ENCODE data around the gene SSX4B. TPM values are rescaled to one million over a fixed set of nuclear protein-coding genes. Genes with fewer than 3 reads are reported as not detected.

SSX4B gene, protein sequence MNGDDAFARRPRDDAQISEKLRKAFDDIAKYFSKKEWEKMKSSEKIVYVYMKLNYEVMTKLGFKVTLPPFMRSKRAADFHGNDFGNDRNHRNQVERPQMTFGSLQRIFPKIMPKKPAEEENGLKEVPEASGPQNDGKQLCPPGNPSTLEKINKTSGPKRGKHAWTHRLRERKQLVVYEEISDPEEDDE
- total RNA-seq (2022; extraction: Qiagen RNA extraction) = not detected in 5 replicates

DNA sequence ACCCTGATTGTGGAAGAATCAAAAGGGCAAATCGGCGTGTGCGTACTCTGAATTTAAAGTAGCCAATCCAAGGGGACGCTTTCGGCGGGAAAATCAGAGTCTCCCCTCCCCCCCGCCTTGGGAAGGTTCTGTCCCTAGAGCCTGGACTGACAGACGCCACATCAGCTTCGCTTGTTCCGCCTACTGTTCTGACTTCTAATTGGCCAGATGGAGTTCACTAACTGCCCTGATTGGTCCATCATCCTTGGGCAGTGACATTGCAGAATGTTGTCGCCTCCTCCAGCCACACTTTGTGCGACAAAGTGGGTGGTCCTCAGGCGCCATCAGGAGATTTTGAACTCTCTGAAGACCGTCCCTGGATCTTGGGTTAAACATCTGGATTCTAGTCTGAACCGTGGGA lies at the start of gene SSX4B:
SSX4B (minus strand) TSS at position 101 of the 400 bp plus-strand sequence. CDS start 588 bp downstream, outside the sequence.

DNA sequence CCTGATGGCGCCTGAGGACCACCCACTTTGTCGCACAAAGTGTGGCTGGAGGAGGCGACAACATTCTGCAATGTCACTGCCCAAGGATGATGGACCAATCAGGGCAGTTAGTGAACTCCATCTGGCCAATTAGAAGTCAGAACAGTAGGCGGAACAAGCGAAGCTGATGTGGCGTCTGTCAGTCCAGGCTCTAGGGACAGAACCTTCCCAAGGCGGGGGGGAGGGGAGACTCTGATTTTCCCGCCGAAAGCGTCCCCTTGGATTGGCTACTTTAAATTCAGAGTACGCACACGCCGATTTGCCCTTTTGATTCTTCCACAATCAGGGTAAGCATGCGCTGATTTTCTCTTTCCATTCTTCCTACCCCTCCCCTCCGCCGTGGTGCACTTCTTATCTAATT lies 28.5 kb downstream of the SSX4B start, which contains the start of gene SSX4:
SSX4 (plus strand) TSS at position 301 of the 400 bp plus-strand sequence. CDS start 515 bp downstream, outside the sequence.

DNA sequence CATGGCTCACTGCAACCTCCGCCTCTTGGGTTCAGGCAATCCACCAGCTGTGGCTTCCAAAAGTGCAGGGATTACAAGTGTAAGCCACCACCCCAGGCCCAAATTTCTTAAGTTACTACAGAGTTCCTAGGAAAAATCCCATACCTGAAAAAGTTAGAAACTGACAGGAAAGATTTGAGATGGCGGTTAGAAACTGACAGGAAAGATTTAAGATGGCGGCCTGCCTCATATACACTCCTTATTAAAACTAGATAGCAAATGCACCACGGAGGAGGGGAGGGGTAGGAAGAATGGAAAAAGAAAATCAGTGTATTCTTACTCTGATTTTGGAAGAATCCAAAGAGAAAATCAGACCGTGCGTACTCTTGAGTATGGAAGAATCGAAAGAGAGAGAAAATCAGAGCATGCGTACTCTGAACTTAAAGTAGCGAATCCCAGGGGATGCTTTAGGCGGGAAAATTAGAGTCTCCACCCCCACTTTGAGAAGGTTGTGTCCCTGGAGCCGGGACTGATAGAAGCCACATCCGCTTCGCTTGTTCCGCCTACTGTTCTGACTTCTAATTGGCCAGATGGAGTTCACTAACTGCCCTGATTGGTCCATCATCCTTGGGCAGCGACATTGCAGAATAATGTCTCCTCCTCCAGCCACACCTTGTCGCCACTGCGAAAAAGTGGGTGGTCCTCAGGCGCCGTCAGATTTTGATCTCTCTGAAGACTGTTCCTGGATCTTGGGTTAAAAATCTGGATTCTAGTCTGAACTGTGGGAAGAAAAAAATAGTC lies 55.3 kb downstream of the SSX4B start, which contains the start of gene SSX3:
SSX3 (minus strand) TSS at position 389 of the 780 bp plus-strand sequence. CDS start 1,454 bp downstream, outside the sequence.

Other genes with a start within 250 kb of the SSX4B start
- not detected in 5 replicates for gene SSX5, start 215.2 kb downstream of the SSX4B start, total RNA-seq (2022; extraction: Qiagen RNA extraction)
- 0.09 TPM in 1 of 5 replicates, not detected in the others for gene SSX1, start 156.6 kb downstream of the SSX4B start, total RNA-seq (2022; extraction: Qiagen RNA extraction)
- not detected in 5 replicates for gene SSX3, start 55.3 kb downstream of the SSX4B start, total RNA-seq (2022; extraction: Qiagen RNA extraction)
- gene SSX4, start 28.4 kb downstream of the SSX4B start, total RNA-seq (2022; extraction: Qiagen RNA extraction) = not detected in 5 replicates
- 0.09 to 0.20 TPM (median 0.16 TPM) in 5 replicates for gene SLC38A5, start 58.3 kb upstream of the SSX4B start, total RNA-seq (2022; extraction: Qiagen RNA extraction)
- gene FTSJ1, start 64.2 kb upstream of the SSX4B start, total RNA-seq (2022; extraction: Qiagen RNA extraction) = 68.4 to 73.6 TPM (median 70.8 TPM) in 5 replicates
- 15.2 to 16.7 TPM (median 16.0 TPM) in 5 replicates for gene PORCN, start 97.0 kb upstream of the SSX4B start, total RNA-seq (2022; extraction: Qiagen RNA extraction)
- 127 to 154 TPM (median 148 TPM) in 5 replicates for gene EBP, start 109.8 kb upstream of the SSX4B start, total RNA-seq (2022; extraction: Qiagen RNA extraction)
- gene TBC1D25, start 127.8 kb upstream of the SSX4B start, total RNA-seq (2022; extraction: Qiagen RNA extraction) = 11.2 to 14.4 TPM (median 13.6 TPM) in 5 replicates
- 337 to 558 TPM (median 385 TPM) in 5 replicates for gene RBM3, start 162.5 kb upstream of the SSX4B start, total RNA-seq (2022; extraction: Qiagen RNA extraction)
- 65.1 to 92.6 TPM (median 88.6 TPM) in 5 replicates for gene WDR13, start 185.5 kb upstream of the SSX4B start, total RNA-seq (2022; extraction: Qiagen RNA extraction)

All from A549 treated with AZD2906 at 1 μM for 4 hours (cell line).